Measurements from ENCODE around the gene STRN.

The STRN gene

DNA sequence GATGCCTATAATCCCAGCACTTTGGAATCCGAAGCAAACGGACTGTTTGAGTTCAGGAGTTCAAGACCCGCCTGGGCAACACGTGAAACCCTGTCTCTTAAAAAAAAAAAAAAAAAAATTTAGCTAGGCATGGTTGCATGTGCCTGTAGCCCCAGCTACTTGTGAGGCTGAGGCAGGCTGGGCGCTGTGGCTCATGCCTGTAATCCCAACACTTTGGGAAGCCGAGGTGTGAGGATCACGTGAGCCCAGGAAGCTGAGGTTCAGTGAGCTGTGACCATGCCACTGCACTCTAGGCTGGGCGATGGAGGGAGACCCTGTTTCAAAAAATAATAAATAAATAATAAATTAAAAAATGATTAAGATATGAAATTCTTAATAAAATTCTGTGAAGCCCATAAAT lies 9.0 kb upstream of the STRN start:
- TF ChIP-seq ZC3H10 (CRISPR knock-in tag; IDR thresholded peaks at IDR 0.05) (no peak), GLIS3 (CRISPR knock-in tag; IDR thresholded peaks at IDR 0.05) (no peak), OSR1 (CRISPR knock-in tag; IDR thresholded peaks at IDR 0.05) (no peak), TSHZ2 (CRISPR knock-in tag; IDR thresholded peaks at IDR 0.05) (no peak), SNAI2 (CRISPR knock-in tag; IDR thresholded peaks at IDR 0.05) (no peak), PATZ1 (CRISPR knock-in tag; IDR thresholded peaks at IDR 0.05; ENCODE audit: borderline replicate concordance) (no peak), ZFP30 (CRISPR knock-in tag; IDR thresholded peaks at IDR 0.05) (no peak), ESRRG (CRISPR knock-in tag; IDR thresholded peaks at IDR 0.05) (no peak), PPARA (CRISPR knock-in tag; IDR thresholded peaks at IDR 0.05; ENCODE audit: borderline replicate concordance) (no peak), BACH2 (CRISPR knock-in tag; IDR thresholded peaks at IDR 0.05; ENCODE audit: borderline replicate concordance) (no peak)
- no peak for ATAC-seq

DNA sequence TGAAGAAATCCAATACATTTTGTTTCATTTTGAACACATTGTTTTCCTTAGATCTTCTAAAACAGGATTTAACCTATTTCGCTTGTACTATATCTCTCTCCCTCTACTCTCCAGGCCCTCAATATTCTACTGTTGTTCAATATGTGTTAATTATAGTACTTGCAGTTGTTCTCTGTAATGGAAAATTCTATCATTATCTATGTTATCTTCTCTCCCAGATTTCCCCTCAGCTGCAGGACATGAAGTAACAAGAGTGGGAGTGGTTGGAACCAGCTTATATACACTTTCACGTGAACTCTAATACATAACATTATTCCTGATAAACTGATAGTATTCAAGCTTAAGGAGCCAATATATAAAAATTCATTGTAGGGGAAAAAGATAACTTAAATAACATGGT lies 7.0 kb upstream of the STRN start:
- TF ChIP-seq GLIS3 (CRISPR knock-in tag; IDR thresholded peaks at IDR 0.05), result no peak
- TF ChIP-seq, protein P1, sequence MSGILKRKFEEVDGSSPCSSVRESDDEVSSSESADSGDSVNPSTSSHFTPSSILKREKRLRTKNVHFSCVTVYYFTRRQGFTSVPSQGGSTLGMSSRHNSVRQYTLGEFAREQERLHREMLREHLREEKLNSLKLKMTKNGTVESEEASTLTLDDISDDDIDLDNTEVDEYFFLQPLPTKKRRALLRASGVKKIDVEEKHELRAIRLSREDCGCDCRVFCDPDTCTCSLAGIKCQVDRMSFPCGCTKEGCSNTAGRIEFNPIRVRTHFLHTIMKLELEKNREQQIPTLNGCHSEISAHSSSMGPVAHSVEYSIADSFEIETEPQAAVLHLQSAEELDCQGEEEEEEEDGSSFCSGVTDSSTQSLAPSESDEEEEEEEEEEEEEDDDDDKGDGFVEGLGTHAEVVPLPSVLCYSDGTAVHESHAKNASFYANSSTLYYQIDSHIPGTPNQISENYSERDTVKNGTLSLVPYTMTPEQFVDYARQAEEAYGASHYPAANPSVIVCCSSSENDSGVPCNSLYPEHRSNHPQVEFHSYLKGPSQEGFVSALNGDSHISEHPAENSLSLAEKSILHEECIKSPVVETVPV (CRISPR knock-in tag; IDR thresholded peaks at IDR 0.05), result no peak
- no peak for TF ChIP-seq TSHZ2 (CRISPR knock-in tag; IDR thresholded peaks at IDR 0.05)
- TF ChIP-seq, protein P2, sequence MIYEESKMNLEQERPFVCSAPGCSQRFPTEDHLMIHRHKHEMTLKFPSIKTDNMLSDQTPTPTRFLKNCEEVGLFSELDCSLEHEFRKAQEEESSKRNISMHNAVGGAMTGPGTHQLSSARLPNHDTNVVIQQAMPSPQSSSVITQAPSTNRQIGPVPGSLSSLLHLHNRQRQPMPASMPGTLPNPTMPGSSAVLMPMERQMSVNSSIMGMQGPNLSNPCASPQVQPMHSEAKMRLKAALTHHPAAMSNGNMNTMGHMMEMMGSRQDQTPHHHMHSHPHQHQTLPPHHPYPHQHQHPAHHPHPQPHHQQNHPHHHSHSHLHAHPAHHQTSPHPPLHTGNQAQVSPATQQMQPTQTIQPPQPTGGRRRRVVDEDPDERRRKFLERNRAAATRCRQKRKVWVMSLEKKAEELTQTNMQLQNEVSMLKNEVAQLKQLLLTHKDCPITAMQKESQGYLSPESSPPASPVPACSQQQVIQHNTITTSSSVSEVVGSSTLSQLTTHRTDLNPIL (CRISPR knock-in tag; IDR thresholded peaks at IDR 0.05; ENCODE audit: low read depth), result no peak
- no peak for TF ChIP-seq SNAI2 (CRISPR knock-in tag; IDR thresholded peaks at IDR 0.05)
- TF ChIP-seq POU6F1 (CRISPR knock-in tag; IDR thresholded peaks at IDR 0.05; ENCODE audit: borderline replicate concordance, low read depth), result no peak
- no peak for ATAC-seq

DNA sequence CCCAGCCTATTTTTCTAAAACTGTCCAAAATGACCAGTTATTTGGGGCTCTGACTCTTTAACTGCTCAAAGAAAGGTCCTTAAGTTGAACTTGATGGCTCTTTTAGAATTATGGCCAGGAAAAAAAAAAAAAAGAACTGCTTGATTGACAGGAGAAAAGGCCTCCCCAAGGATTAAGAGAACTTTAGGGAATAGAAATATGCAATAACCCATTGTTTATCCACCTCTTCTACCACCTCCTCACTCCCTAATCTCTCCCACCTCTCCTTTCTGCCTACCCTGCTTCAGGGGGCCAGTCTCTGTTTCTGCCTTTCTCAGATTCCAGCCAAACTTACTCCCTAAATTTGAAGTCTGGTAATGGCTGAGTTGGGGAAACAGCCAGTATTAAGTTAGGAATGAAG lies 5.7 kb upstream of the STRN start:
- ATAC-seq, result no peak
- no peak for TF ChIP-seq GLIS3 (CRISPR knock-in tag; IDR thresholded peaks at IDR 0.05)
- no peak for TF ChIP-seq TCF4 (CRISPR knock-in tag; IDR thresholded peaks at IDR 0.05; ENCODE audit: borderline replicate concordance)
- no peak for TF ChIP-seq TSHZ2 (CRISPR knock-in tag; IDR thresholded peaks at IDR 0.05)
- no peak for TF ChIP-seq ARNTL (CRISPR knock-in tag; IDR thresholded peaks at IDR 0.05; ENCODE audit: borderline replicate concordance, low read depth)
